NCI-H2227 (cell line): ENCODE results near the gene SRP14.
"Not testable (repeated sequence)": the region's sequence is repeated elsewhere in the genome, so short reads cannot be mapped to it uniquely, and the experiment has no call there.

Source experiments
- DNase-seq: peaks from one replicate; lab custom pipeline; 2025; ENCODE audit not compliant: unreplicated experiment; lab: John Stamatoyannopoulos, UW

SRP14 gene

GRCh38 chr15:40051616-40052415 lies 12.8 kb upstream of the SRP14 start:
- no peak for DNase-seq

DNA sequence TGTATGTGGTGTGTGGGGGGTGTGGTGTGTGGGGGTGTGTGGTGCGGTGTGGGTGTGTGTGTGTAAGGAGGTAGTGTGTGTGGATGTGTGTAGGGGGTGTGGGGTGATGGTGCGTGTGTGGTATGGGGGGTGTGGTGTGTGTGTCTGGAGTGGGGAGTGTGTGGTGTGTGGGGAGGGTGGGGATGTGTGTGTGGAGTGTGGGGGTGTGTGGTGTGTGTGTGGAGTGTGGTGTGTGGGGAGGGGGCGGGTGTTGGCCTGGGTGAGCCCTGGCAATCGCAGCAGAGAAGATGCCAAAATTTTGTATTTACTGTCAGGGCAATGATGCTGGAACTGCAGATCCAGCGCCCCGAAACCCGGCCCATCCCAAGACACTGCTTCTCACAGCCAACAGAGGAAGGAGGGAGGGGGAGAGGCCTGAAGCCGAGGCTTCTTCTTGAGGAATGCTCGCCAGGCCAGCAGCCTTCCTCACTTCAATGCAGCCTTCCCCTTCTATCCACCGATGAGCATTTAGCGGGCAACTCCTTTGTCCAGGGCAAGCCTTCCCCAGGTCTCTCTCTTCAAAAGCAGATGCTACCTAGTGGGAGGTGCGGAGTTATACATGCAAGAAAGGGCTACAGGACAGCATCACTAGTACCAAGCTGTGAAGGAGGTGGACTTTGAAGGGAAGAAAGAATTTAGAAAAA lies 11.9 kb upstream of the SRP14 start:
- DNase-seq = peak; percentile 17

DNA sequence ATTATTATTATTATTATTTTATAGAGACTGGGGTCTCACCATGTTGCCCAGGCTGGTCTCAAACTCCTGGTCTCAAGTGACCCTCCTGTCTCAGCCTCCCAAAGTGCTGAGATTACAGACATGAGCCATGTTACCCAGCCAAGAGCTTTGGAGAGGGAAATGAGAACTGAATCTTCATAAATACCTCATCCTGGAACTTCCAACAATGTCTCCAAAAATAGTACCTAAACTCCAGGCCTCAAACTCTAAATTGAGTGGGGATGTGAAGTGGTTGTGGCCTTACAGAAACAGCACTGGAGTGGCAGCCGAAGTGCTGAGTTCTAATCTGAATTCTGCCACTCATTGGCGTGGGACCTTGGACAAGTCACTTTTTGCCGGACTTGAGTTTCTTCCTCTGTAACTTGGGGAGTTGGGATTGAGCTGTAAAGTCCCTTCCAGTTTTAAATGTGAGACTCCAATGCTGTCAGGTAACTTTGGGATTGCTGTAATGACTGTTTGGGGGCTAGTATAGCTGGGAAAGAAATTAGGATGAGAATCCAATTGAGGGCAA lies 10.0 kb upstream of the SRP14 start:
- DNase-seq = no peak

DNA sequence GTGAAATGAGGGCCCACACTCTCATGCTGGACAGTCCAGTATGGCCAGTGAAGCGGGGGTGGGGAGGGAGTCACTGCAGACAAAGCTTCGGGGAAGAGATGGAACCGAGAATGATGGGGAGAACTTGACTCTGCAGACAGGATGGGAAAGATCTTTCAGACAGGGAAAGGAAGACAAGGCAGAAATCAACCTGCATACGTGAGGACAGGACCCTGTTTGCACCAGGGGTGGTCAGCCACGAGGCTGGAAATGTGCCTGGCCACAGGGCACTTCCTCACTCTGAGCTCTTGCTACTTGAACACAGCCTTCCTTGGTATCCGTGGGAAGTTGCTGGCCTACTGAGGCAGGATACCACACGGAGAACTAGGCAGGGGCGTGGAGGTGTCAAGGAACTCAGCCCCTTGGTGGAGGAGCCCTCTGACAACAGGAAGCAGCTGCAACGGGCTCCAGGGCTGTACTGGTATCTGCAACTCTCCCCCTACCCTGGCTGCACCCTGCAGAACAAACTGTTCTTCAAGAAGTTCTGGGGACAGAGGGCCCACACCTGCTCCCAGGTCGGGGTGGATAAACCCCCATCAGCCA lies 9.3 kb upstream of the SRP14 start:
- no peak for DNase-seq

GRCh38 chr15:40047415-40048210 lies 8.6 kb upstream of the SRP14 start:
- peak; percentile 2 for DNase-seq

DNA sequence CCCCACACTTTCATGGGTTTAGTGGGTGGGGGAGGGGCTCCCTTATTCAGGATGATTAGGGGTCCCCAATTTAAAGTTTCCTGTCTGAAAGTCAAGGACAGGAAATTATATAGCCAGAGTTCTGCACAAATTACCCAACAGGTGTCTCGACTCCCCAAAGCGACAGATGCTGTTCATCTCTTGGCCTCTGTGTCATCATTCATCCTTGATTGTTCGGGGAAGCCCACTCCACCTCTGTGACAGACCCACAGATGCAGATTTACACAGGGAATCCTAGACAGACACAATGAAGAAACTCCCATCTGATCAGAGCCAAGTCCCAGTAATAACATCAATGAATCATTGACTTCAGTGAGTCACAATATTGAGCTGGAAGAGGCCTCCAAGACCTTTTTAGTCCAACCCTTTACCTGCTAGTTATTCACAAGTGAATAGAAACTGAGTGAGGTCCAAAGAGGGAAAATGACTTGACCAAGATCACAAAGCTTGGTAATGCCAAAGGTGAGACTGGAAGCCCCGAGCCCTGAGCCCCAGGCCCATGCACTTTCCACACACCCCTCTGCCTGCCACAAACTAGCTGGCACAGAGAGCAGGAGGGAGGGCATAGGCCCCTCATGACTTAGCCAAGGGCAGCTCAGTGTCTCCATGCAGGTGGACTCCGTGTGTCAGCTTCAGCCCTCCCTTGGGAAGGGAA lies 7.9 kb upstream of the SRP14 start:
- DNase-seq = no peak

DNA sequence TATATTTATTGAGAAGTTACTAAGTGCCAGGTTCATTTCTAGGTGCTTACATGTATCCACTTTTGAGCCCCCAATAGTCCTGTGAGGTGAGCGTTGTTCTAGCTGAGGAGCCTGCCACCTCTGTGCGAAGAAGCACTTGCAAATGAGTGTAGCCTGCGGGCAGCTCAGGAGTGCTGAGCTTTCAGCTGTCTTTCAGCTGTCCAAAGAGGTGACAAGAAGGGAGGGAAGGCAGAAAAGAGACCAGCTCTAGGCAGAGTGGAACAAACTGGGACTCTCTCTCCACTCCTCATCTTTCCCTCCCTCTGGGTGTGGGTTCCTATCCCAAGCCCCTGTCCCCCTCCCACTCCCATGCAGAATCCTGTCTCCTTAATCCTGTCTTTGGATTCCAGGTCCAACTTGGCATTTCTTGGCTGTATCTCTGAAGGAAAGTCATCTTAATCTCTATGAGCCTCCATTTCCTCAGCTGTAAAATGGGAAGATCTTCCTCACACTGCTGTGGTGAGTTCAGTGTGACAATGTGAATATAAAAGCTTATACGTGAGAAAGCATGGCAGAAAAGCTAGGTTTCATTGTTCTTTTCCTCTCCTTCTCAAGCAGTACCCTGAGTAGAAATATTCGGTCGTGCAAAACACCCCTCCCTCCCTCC lies 6.7 kb upstream of the SRP14 start:
- no peak for DNase-seq

- peak; percentile 83 for DNase-seq
Measured at GRCh38 chr15:40044717-40045571, 6.0 kb upstream of the SRP14 start.

- no peak for DNase-seq
Measured at GRCh38 chr15:40043927-40044716, 5.1 kb upstream of the SRP14 start.

DNA sequence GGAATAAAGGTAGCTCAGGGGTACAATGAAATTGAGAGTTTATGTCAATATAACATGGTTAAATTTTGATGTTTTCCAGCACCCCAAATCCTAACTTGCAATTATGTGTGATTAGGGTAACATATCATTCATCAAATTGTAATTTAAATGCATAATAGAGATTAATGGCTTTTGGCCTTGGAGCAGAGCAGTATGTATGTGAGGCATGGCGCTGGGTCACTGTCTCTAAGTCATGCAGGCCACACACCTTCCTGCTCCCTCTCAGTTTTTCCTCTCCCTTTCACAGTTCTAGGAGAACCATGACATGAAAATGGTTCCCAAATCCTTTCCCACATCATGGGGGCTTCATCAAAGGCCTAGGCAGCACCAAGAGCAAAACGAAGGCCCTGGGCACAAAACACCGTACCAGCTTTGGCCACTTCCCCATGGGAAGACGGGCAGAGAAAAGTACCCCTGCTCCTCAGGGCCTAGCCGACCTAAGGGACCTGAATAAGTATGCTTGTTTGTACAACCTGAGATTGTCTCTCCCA lies 3.9 kb upstream of the SRP14 start:
- no peak for DNase-seq

GRCh38 chr15:40040770-40041169 lies 1.8 kb upstream of the SRP14 start:
- no peak for DNase-seq

GRCh38 chr15:40040293-40040635 lies 1.3 kb upstream of the SRP14 start:
- DNase-seq = no peak

DNA sequence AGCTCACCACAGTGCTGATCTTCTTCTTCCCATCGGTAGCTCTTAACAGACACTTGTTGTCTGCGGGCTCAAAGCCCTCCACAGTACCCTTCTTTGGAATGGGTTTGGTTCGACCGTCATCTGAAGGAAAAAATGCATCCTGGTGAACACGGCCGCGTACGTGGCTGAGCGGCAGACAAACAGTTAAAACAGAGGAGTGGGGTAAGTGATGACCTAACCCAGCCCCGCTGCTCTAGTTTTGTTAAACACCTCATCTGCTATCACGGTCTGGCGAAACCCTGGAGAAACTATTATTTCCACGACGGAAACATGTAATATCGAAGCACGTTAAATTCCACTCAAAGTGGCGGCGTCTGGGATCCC lies 725 bp downstream of the SRP14 start:
- no peak for DNase-seq

DNA sequence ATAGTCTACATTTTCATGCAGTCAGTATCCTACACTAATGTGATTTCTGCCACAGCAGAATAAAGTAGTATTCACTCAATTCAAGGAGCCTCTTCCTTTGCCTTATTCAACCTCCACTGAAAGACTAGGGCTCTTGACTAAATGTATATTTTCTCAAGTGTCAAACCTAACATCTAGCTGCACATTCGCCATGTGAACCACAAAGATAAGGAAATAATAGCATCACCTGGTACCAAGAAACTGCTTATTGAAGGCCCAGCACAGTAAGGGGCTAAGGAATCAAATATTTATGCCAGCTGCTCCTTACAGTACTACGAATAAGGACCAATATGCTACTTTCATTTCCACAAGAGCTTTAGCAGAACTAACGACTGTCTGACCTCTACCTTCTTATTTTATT lies 1.3 kb downstream of the SRP14 start:
- DNase-seq = no peak

DNA sequence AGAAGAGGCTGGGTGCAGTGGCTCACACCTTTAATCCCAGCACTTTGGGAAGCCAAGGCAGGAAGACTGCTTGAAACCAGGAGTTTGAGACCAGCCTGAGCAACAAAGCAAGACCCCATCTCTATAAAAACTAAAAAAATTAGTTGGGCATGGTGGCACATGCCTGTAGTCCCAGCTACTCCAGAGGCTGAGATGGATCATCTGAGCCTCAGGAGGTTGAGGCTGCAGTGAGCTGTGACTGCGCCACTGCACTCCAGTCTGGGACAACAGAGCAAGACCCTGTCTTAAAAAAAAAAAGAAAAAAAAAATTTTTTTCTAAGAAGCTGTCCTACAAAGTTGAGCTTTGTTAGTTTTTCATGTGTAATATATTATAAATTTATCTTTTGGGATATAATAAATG lies 3.8 kb downstream of the SRP14 start:
- DNase-seq = not testable (repeated sequence)

DNA sequence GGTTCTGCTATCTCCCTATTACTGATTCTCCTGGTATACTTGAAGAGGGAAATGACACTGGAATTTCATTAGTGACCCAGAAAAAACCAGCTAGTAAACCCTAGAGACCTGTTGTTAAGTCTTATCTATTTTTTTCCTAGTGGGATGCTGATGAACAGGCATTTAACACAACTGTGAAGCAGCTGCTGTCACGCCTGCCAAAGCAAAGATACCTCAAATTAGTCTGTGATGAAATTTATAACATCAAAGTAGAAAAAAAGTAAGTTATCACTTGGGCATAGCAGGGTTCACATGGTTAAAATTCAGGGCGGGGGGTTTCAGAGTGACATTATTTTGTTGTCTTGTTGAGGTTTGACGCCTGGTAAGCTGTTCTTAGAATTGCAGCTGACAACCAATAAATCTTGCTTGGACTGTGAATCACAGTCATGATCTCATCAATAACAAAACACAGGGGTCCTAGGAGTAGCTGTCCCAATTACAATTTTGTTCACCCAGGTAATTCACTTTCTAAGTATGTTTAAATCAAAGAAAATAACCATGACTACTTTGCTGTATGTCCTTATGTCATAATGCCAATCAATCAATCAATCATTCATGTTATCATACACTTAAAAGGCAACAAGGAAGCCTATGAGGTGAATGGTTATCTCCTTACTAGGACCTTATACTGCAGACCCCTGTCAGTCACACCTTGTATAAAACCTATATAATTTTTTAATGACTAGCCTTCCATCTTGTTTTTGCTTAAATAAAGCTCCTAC lies 4.6 kb downstream of the SRP14 start:
- no peak for DNase-seq

DNA sequence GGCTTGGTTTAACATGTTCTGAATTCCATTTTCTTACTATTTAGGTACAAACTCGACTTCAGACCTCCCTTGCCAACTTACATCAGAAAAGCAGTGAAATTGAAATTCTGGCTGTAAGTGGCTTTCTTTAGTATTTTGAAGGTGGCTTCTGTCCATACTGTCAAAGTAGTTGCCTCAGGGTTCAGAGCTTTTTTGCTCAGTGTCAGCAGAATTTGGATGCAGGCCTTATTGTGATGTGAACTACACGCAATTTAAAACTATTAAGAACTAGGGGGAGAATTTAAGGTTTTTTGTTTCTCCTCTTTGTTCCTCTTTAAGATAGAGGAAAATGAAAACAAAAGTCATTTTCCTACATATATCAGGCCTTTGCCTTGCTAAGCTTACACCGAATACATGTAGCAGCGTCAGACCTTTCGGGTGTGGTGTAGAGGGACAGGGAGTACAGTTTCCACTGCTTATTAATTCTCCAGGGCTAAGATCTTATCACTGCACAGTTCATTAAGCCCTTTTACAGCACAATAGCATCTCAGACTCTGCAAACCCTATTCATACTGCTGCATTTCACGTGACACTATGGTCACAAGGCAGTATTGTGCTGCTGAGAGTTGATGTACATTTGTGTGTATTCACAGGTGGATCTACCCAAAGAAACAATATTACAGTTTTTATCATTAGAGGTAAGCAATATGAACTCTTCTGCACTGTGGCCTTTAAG lies 6.7 kb downstream of the SRP14 start:
- DNase-seq = no peak
